Suprapubic skin (tissue), 4 donors: Measurements from ENCODE around the gene PITX3. TPM values are rescaled to one million over a fixed set of nuclear protein-coding genes. Genes with fewer than 3 reads are reported as not detected.
"Not testable (repeated sequence)": the region's sequence is repeated elsewhere in the genome, so short reads cannot be mapped to it uniquely, and the experiment has no call there.

Experiments
- DNase-seq, 2 donors: peaks; one replicate each; pipeline ENCODE4 v3.0.0-alpha.2; 2019; ENCODE audit warnings: low spot score in 2 of 2
- H3K27ac ChIP-seq: fragments of 200-600 bp; sonication (generic); one replicate; pipeline ENCODE4 v1.5.1; 2019
- H3K27me3 ChIP-seq: fragments of 200-600 bp; sonication (generic); one replicate; pipeline ENCODE4 v1.5.1; 2019
- H3K36me3 ChIP-seq: fragments of 200-600 bp; sonication (generic); one replicate; pipeline ENCODE4 v1.5.1; 2019
- H3K4me1 ChIP-seq: fragments of 200-600 bp; sonication (generic); one replicate; pipeline ENCODE4 v1.5.1; 2019
- H3K4me3 ChIP-seq: fragments of 200-600 bp; sonication (generic); one replicate; pipeline ENCODE4 v1.5.1; 2019; ENCODE audit warnings: mild to moderate bottlenecking
- H3K9me3 ChIP-seq: fragments of 200-600 bp; sonication (generic); one replicate; pipeline ENCODE4 v1.5.1; 2019
- EP300 ChIP-seq: sonication (generic); formaldehyde crosslinking; IDR thresholded peaks from one replicate; pipeline ENCODE4 v1.6.1; 2017; ENCODE audit warnings: antibody characterized with exemption
- POLR2A ChIP-seq, 2 donors: fragments of 450-650 bp; IDR thresholded peaks; one replicate each; pipeline ENCODE4 v1.6.1; 2017; ENCODE audit warnings: antibody characterized with exemption in 2 of 2, mild to moderate bottlenecking in 2 of 2, moderate library complexity in 2 of 2
- POLR2AphosphoS5 ChIP-seq, 3 donors: sonication (generic); formaldehyde crosslinking; IDR thresholded peaks; one replicate each; pipeline ENCODE4 v1.6.1; 2017; ENCODE audit warnings: antibody characterized with exemption in 3 of 3
- WGBS: methylation state at CpG from one replicate; pipeline ENCODE4 v1.1.5; 2018; 5-methylcytosine and 5-hydroxymethylcytosine counted together
- total RNA-seq, 4 donors: library from RNA; depleted of rRNA; stranded (reverse); fragments of >200 nt; gene quantifications; one replicate each; pipeline ENCODE4 v1.1.0, GENCODE V29; 2016
- TF ChIP-seq, protein P1 (sequence below), 2 donors: fragments of 200-600 bp in 1 of 2; fragments of 450-650 bp in 1 of 2; sonication (generic) in 1 of 2; IDR thresholded peaks; one replicate each; pipeline ENCODE4 v1.5.1; 2016 to 2019; ENCODE audit warnings: antibody characterized with exemption in 2 of 2, mild to moderate bottlenecking in 1 of 2, moderate library complexity in 1 of 2

Gene PITX3
- total RNA-seq, 4 donors from 2014 or later, result not detected

DNA sequence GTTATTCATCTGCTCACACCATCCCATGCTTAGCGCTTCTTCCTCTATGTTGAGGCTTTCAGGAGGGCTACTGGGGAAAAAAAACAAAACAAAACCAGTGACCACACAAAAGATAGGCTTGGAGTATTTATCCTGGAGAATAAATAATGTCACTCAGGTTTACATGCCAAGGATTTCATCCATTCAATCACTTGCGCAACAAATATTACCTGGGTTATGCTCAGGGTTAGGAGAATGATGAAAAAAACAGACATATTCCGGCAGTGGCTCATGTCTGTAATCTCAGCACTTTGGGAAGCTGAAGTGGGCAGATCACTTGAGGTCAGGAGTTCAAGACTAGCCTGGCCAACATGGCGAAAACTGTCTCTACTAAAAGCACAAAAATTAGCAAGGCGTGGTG is 18.5 kb downstream of the PITX3 start:
- no peak overlapping the region for H3K4me3 ChIP-seq
- no peaks in the 10 kb centered on the region for H3K36me3 ChIP-seq
- DNase-seq, result no peak
- H3K9me3 ChIP-seq, result no peaks in the 10 kb centered on the region
- no peaks in the 10 kb centered on the region for H3K27me3 ChIP-seq
- TF ChIP-seq EP300 (no peak), POLR2AphosphoS5 (IDR thresholded peaks at IDR 0.05) (no peak), POLR2A (IDR thresholded peaks at IDR 0.05) (no peak)
- TF ChIP-seq, protein P1, sequence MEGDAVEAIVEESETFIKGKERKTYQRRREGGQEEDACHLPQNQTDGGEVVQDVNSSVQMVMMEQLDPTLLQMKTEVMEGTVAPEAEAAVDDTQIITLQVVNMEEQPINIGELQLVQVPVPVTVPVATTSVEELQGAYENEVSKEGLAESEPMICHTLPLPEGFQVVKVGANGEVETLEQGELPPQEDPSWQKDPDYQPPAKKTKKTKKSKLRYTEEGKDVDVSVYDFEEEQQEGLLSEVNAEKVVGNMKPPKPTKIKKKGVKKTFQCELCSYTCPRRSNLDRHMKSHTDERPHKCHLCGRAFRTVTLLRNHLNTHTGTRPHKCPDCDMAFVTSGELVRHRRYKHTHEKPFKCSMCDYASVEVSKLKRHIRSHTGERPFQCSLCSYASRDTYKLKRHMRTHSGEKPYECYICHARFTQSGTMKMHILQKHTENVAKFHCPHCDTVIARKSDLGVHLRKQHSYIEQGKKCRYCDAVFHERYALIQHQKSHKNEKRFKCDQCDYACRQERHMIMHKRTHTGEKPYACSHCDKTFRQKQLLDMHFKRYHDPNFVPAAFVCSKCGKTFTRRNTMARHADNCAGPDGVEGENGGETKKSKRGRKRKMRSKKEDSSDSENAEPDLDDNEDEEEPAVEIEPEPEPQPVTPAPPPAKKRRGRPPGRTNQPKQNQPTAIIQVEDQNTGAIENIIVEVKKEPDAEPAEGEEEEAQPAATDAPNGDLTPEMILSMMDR (IDR thresholded peaks at IDR 0.05), result no peak
- H3K4me1 ChIP-seq, result peaks cover 23% of the 10 kb centered on the region
- H3K27ac ChIP-seq, result no peak overlapping the region
- 85% methylated on average over 5 of the region's 5 CpGs for WGBS

DNA sequence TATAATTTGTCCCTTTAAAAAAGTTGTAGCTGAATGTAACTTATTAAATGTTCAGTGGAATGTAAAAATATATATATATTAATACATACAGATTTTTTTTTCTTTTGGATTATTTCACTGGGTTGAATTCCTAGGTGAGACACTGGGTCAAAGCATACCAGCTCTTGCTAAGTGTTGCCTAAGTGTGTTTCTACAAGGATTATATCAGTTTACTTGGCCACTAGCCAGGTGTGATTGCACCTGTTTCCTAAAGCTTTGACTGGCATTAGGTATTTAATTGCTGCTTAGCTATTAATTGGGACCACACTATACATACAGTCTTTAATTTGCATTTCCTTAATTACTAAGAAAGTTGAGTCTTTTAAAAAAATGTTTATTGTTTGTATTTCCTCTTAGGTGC is 20.7 kb downstream of the PITX3 start:
- H3K9me3 ChIP-seq, result no peaks in the 10 kb centered on the region
- no peak for DNase-seq
- no peak overlapping the region for H3K4me3 ChIP-seq
- peaks cover 4% of the 10 kb centered on the region for H3K4me1 ChIP-seq
- no peaks in the 10 kb centered on the region for H3K27me3 ChIP-seq
- no peaks in the 10 kb centered on the region for H3K36me3 ChIP-seq
- TF ChIP-seq POLR2A (IDR thresholded peaks at IDR 0.05) (no peak), EP300 (no peak), POLR2AphosphoS5 (IDR thresholded peaks at IDR 0.05) (no peak)
- TF ChIP-seq, protein P1 (IDR thresholded peaks at IDR 0.05), result no peak
- no peak overlapping the region for H3K27ac ChIP-seq

DNA sequence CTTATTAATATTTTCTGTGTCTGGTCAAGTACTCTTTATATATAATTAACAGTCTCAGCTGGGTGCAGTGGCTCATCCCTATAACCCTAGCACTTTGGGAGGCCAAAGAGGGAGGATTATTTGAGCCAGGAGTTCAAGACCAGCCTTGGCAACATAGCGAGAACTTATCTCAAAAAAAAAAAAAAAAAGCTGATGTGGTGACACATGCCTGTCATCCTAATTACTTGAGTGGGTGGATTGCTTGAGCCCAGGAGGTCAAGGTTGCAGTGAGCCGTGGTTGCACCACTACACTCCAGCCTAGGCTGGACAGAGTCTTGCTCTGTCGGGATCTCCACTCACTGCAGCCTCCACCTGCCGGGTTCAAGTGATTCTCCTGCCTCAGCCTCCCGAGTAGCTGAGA is 21.9 kb downstream of the PITX3 start:
- H3K9me3 ChIP-seq, result no peaks in the 10 kb centered on the region
- TF ChIP-seq EP300 (no peak), POLR2A (IDR thresholded peaks at IDR 0.05) (no peak), POLR2AphosphoS5 (IDR thresholded peaks at IDR 0.05) (no peak)
- TF ChIP-seq, protein P1 (IDR thresholded peaks at IDR 0.05), result no peak
- H3K4me1 ChIP-seq, result no peaks in the 10 kb centered on the region
- no peaks in the 10 kb centered on the region for H3K36me3 ChIP-seq
- H3K27ac ChIP-seq, result no peak overlapping the region
- H3K27me3 ChIP-seq, result no peaks in the 10 kb centered on the region
- H3K4me3 ChIP-seq, result no peak overlapping the region
- WGBS, result 86% methylated on average over 5 of the region's 5 CpGs
- DNase-seq, result no peak

DNA sequence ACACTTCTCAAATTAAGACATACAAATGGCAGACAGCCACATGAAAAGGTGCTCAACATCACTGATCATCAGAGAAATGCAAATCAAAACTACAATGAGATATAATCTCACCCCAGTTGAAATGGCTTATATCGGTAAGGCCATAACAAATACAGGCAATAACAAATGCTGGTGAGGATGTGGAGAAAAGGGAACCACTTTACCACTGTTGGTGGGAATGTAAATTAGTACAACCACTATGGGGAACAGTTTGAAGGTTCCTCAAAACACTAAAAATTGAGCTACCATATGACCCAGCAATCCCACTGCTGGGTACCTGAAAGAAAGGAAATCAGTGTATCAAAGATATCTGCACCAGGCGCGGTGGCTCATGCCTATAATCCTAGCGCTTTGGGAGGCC is 27.7 kb downstream of the PITX3 start:
- DNase-seq, H3K9me3 ChIP-seq, H3K4me1 ChIP-seq, H3K36me3 ChIP-seq, H3K27me3 ChIP-seq, H3K27ac ChIP-seq, H3K4me3 ChIP-seq: not testable (repeated sequence)
- 64% methylated on average over 4 of the region's 4 CpGs for WGBS

DNA sequence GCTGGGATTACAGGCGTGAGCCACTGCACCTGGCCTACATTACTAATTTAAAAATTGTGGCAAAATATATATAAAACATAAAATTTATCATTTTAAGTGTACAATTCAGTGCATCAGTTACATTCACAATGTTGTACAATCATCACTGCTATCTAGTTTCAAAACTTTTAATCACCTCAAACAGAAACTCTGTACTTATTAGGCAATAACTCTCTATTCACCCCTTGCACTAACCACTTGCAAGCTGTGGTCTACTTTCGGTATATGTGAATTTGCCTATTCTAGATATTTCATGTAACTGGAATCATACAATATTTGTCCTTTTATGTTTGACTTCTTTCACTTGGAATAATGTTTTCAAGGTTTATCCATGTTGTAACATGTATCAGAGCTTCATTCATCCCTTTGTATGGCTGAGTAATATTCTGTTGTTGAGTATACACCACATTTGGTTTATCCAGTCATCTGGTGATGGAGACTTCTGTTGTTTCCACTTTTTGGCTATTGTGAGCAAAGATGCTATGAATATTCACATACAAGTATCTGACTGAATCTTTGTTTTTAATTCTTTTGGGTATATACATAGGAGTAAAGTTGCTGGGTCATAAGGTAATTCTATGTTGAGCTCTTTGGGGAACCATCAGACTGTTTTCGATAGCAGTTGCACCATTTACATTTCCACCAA is 29.6 kb downstream of the PITX3 start:
- Histone ChIP-seq H3K36me3 (no peaks in the 10 kb centered on the region), H3K4me3 (no peak overlapping the region), H3K27me3 (no peaks in the 10 kb centered on the region), H3K27ac (no peak overlapping the region), H3K4me1 (peaks cover 5% of the 10 kb centered on the region), H3K9me3 (no peaks in the 10 kb centered on the region)
- TF ChIP-seq, protein P1 (IDR thresholded peaks at IDR 0.05), result no peak
- TF ChIP-seq POLR2A (IDR thresholded peaks at IDR 0.05) (no peak), EP300 (no peak), POLR2AphosphoS5 (IDR thresholded peaks at IDR 0.05) (no peak)
- WGBS, result 78% methylated on average over 3 of the region's 3 CpGs
- no peak for DNase-seq
